HG03175 (cell line): ENCODE measurements around the gene CCNT2.
"Not testable (repeated sequence)": the region's sequence is repeated elsewhere in the genome, so short reads cannot be mapped to it uniquely, and the experiment has no call there.

Experiments used
- ATAC-seq: cut with Tn5 transposase; IDR thresholded peaks from one replicate; pipeline ENCODE4 v1.9.1; 2021; ENCODE audit warnings: mild to moderate bottlenecking, moderate library complexity; ENCODE audit not compliant: unreplicated experiment

Gene CCNT2

DNA sequence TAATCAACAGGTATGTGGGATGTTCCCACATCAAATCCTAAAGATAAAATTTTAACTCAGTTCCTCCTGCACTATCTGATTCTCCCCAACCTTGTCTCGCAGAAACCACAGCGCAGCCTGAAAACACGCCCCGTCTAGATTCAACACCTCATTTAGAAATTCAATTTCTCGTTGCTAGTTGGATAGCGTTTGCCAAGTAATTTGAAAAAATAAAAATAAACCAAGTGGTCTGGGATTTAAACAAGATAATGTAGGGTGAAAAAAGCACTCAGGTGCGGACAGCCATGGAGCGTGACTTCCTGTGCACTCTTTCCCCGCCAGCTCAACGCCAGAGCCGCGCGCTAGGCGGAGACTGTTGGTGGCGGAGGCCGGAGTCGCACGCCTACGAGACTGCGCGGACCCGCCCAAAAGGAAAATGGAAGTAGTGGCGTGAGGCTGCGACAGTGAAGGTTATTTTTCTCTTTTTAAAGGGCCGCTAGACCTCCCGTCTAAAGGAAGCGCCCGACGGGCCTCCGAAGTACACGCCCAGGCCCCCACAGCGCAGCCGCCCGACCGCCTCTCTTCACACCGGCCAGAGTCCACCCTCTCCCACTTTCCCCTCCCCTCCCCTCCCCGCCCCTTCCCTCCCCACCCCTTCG, 615 bp upstream of the CCNT2 start:
- peak; percentile 77 for ATAC-seq

GRCh38 chr2:134919341-134920210, 954 bp downstream of the CCNT2 start:
- no peak for ATAC-seq

- ATAC-seq, result no peak
Measured at GRCh38 chr2:134924912-134925311, 6.3 kb downstream of the CCNT2 start.

DNA sequence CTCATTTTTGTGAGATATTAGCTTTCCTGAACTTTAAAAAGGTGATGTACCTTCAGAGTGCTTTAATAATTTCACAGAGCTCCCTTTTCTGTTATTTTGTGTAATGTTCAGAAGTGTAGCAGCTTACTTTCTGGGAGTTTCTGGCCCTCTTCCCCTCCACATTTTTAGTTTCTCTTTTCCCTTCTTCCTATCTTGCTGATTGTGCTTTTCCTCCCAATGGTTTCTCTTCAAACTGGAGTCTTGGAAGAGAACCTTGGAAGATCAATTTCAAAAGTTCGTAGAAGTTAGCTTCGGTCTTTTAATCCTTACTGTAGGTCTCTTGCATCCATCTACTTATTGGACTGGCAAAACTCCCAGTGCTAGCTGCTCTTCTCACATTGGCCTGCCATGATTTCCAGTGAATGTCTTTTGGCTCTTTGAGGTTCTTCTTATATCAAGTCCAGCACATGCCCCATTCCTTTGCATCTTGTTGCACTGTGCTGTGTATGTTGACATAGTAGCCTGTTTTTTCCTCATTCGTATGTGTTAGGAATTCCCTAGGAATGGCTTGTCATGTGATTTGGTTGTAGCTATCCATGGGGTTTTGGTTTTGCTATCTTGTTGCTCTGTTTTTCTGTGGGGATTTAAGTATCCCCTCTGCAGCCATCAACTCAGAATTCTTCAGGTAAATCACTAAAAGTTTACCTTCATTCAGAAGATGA, 7.8 kb downstream of the CCNT2 start:
- no peak for ATAC-seq

GRCh38 chr2:134927195-134927594, 8.6 kb downstream of the CCNT2 start:
- ATAC-seq, result no peak

GRCh38 chr2:134932864-134933526, 14.4 kb downstream of the CCNT2 start:
- ATAC-seq, result no peak

DNA sequence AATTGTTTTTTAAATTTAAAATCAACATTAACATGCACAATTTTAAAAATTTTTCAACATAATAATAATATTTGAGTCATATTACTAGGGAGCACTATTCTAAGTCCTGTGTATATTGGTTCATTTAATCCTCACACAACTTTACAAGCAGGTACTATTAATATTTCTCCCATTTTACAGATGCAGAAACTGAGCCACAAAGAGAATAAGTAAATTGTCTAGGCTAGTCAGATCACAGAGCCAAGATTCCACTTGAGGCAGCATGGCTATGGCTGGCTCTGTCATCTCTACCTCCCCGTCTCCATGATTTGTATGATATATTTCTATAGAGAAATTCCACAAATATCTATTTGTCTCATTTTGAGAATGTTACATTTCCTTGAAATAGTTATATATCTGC, 15.1 kb downstream of the CCNT2 start:
- no peak for ATAC-seq

DNA sequence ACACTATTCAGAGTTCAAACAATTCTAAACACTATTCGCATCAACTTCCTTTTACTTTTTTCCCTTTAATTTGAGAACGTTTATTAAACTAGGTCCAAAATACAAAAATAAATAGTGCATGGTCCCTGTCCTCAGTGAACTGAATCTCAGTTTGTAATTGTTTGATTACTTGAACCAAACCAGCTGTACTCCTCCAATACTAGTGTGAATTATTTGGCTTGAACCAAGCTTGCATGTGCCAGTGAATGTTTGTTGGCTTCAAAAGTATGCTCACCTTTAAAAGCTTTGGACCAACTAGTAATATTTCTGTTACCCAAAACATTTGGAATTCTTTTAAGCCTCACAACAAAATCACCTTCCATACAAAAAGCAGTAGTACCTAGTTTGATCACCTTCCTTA, 15.5 kb downstream of the CCNT2 start:
- no peak for ATAC-seq

DNA sequence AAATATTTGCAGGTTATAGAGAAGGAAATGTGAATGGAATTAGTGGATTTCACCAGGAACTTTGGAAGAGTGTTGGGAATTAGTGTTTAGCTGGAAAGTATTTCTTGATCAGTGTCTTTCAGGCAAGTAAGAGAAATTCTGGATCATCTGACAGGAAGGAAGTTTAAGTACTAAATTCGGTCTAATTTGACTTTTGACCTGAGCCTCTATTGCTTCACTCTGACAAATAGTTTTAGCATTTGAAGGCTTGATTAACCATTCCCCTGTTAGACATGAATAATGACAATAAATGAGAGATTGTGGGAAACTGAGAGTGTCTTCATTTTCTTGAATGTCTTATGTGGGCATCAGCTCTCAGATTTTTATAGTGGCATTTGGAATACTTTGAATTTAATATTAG, 16.0 kb downstream of the CCNT2 start:
- no peak for ATAC-seq

GRCh38 chr2:134936691-134937090, 18.1 kb downstream of the CCNT2 start:
- ATAC-seq, result no peak

DNA sequence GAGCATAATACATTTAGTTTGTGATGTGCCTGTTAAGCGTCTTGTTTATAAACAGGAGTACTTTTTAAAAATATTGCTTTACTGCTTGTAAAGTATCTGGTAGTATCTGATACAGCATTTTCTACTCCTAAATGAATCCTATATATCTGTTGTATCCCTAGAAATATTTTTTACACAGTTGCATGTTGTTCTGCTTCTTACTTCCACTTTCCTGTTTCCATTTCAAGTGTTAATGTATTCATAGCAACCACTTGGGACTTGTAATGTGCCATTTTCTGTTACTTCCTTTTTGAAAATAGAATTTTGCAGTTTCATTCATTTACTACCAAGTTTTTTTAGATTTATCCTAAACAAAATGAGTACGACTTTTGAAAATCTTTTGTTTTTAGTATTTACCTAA, 24.9 kb downstream of the CCNT2 start:
- peak; percentile 89 for ATAC-seq

GRCh38 chr2:134944975-134945374, 26.4 kb downstream of the CCNT2 start:
- ATAC-seq, result no peak

DNA sequence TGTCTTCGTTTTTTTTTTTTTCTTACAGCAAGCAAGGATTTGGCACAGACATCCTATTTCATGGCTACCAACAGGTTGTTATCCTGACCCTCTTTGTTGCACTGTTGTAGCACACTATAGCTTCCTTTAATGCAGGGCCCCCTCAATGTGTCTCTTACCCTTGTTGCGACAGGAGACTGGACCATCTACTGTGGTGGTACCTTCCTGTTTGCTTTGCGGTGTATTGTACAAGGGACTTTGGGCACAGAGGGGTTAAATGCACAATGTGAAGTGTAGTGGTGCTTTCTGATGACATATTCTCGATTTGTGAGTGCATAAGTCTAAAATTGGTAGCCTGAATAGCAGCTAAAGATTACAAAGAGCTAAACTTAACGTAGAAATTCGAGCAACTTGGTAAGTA, 27.5 kb downstream of the CCNT2 start:
- ATAC-seq, result no peak

- no peak for ATAC-seq
Measured at GRCh38 chr2:134949981-134950708, 31.5 kb downstream of the CCNT2 start.

DNA sequence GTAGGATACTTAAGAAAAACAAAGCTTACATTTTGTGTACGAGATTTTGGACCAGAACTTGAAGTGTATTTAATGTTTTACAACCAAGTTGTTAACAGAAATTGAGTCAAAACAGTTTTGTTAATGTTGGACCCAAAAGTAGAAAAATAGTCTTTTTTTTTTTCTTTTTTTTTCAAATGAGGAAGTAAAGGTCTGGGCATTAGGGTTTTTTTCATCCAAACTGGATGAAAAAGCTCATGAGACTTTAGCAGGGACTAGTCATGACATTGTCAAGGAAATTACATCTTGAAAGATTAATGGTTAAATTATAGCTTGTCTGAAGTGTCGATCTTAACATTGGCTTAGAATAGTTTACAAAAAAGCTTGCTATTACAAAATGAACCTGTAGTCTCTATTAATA, 32.3 kb downstream of the CCNT2 start:
- no peak for ATAC-seq

GRCh38 chr2:134952608-134953007, 34.0 kb downstream of the CCNT2 start:
- no peak for ATAC-seq

DNA sequence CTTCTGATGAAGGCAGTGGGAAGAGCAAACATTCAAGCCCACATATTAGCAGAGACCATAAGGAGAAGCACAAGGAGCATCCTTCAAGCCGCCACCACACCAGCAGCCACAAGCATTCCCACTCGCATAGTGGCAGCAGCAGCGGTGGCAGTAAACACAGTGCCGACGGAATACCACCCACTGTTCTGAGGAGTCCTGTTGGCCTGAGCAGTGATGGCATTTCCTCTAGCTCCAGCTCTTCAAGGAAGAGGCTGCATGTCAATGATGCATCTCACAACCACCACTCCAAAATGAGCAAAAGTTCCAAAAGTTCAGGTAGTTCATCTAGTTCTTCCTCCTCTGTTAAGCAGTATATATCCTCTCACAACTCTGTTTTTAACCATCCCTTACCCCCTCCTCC, 35.4 kb downstream of the CCNT2 start:
- ATAC-seq, result no peak

DNA sequence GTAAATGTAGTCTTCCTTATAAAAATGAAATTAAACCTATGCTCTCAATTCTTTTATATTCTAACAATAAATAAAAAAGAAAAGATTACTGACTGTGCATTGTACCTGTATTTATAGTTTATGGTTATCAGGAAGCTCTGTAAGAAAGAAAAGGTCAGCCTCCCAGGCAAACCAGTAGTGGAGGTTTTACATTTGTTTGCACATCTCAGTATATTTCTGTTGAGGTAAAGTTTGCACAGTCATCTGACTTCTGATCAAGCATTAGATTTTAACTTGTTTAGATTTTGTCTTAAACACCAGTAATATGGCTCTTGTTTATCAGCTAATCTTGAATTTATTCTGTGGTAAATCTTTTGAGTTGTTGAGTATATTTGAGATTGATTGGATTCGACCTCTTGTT, 37.1 kb downstream of the CCNT2 start:
- no peak for ATAC-seq

GRCh38 chr2:134957477-134957876, 38.9 kb downstream of the CCNT2 start:
- ATAC-seq, result no peak

DNA sequence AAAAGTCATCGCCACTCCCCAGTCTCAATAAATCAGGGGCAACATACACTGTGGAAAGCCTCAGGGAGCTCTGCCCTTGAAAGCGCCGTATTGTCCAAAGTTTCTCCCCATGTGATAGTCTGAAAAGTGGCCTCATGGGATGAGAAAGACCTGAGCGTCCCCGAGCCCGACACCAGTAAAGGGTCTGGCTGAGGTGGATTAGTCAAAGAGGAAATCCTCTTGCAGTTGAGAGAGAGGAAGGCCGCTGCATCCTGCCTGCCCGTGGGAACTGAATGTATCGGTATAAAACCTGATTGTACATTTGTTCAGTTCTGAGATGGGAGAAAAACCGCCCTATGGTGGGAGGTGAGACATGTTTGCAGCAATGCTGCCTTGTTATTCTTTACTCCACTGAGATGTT, 48.5 kb downstream of the CCNT2 start:
- ATAC-seq, result not testable (repeated sequence)
